Measurements from ENCODE around the gene RADIL.

DNA sequence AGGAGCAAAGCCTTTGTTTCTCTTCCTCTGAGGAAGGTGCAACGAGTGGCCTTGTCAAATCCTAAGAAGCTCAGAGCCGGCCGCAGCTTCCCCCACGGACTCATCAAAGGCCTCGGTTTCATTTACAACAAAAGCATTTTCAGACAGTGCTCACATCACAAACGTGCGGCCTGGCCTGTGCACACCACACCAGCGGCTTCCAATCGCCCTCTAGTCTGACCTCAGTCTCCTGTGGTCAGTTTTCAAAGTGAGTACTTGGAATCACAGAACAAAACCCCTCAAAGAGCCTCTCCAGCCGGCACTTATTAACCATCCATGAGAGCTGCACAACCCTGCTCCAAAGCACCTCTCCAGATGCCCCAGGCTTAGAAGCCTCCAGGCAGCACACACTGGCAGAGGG lies 3.3 kb downstream of the RADIL start:
- TF ChIP-seq POLR2AphosphoS5 (IDR thresholded peaks at IDR 0.05), result no peak
- TF ChIP-seq, protein P1, sequence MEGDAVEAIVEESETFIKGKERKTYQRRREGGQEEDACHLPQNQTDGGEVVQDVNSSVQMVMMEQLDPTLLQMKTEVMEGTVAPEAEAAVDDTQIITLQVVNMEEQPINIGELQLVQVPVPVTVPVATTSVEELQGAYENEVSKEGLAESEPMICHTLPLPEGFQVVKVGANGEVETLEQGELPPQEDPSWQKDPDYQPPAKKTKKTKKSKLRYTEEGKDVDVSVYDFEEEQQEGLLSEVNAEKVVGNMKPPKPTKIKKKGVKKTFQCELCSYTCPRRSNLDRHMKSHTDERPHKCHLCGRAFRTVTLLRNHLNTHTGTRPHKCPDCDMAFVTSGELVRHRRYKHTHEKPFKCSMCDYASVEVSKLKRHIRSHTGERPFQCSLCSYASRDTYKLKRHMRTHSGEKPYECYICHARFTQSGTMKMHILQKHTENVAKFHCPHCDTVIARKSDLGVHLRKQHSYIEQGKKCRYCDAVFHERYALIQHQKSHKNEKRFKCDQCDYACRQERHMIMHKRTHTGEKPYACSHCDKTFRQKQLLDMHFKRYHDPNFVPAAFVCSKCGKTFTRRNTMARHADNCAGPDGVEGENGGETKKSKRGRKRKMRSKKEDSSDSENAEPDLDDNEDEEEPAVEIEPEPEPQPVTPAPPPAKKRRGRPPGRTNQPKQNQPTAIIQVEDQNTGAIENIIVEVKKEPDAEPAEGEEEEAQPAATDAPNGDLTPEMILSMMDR (IDR thresholded peaks at IDR 0.05), result no peak
